Mammary epithelial cell (primary cell): Measurements from ENCODE around the gene SLC27A6.

Source experiments
- CTCF ChIP-seq, 2 donors: IDR thresholded peaks in 1 of 2; conservative IDR thresholded peaks in 1 of 2; 2 replicates each; pipeline ENCODE4 v1.5.1; 2011 to 2012; ENCODE audit warnings: inconsistent platforms in 2 of 2, low read length in 2 of 2, mild to moderate bottlenecking in 2 of 2, control low read depth in 1 of 2, low read depth in 1 of 2; ENCODE audit not compliant: insufficient read depth in 1 of 2; ENCODE audit errors: extremely low read depth in 1 of 2
- EZH2 ChIP-seq: IDR thresholded peaks from 2 replicates; pipeline ENCODE4 v1.6.1; 2012; ENCODE audit warnings: low read length, inconsistent platforms, borderline replicate concordance

- TF ChIP-seq CTCF (conservative IDR thresholded peaks at IDR 0.05 in 1 of 2, IDR thresholded peaks at IDR 0.05 in 1 of 2; ENCODE audit: extremely low read depth in 1 of 2, insufficient read depth in 1 of 2, low read depth in 1 of 2, low read length in 2 of 2) (no peak), EZH2 (no peak)
These were observed 53.5 kb downstream of the SLC27A6 start for GRCh38 chr5:129018837-129019236.
